Mesendoderm (in vitro differentiated cells): ENCODE results near the gene CWC25.

Experiments
- DNase-seq: peaks from one replicate; pipeline ENCODE4 v3.0.0; 2013
- H2AK5ac ChIP-seq: 2 replicates; pipeline ENCODE4 v1.6.1; 2013; ENCODE audit warnings: low read length, inconsistent platforms
- H2BK120ac ChIP-seq: 2 replicates; pipeline ENCODE4 v1.6.1; 2013; ENCODE audit warnings: low read depth, mild to moderate bottlenecking, low read length, moderate library complexity, mixed read lengths
- H2BK15ac ChIP-seq: replicated peaks from 2 replicates; pipeline ENCODE4 v1.6.1; 2013; ENCODE audit warnings: low read depth, mild to moderate bottlenecking, moderate library complexity
- H2BK5ac ChIP-seq: 2 replicates; pipeline ENCODE4 v1.6.1; 2013; ENCODE audit warnings: low read length, inconsistent platforms
- H3K18ac ChIP-seq: 2 replicates; pipeline ENCODE4 v1.6.1; 2013; ENCODE audit warnings: mild to moderate bottlenecking, low read length, mixed read lengths
- H3K23ac ChIP-seq: one replicate; pipeline ENCODE4 v1.6.1; 2013; ENCODE audit warnings: low read length
- H3K27ac ChIP-seq: 2 replicates; pipeline ENCODE4 v1.5.1; 2013; ENCODE audit warnings: low read depth, mild to moderate bottlenecking, inconsistent platforms, low read length, moderate library complexity
- H3K27me3 ChIP-seq: 2 replicates; pipeline ENCODE4 v1.6.1; 2013; ENCODE audit warnings: low read length, control low read depth, mild to moderate bottlenecking, inconsistent platforms; ENCODE audit not compliant: insufficient read depth, poor library complexity
- H3K36me3 ChIP-seq: 2 replicates; pipeline ENCODE4 v1.6.1; 2013; ENCODE audit warnings: low read length, inconsistent platforms; ENCODE audit not compliant: control insufficient read depth, insufficient read depth
- H3K4ac ChIP-seq: one replicate; pipeline ENCODE4 v1.6.1; 2013; ENCODE audit warnings: low read depth, mild to moderate bottlenecking, low read length, moderate library complexity
- H3K4me1 ChIP-seq: 2 replicates; pipeline ENCODE4 v1.6.1; 2013; ENCODE audit warnings: low read depth, low read length, inconsistent platforms; ENCODE audit not compliant: control insufficient read depth
- H3K4me2 ChIP-seq: 2 replicates; pipeline ENCODE4 v1.6.1; 2013; ENCODE audit warnings: low read length
- H3K4me3 ChIP-seq: 2 replicates; pipeline ENCODE4 v1.5.1; 2013; ENCODE audit warnings: mild to moderate bottlenecking, low read length
- H3K56ac ChIP-seq: one replicate; pipeline ENCODE4 v1.6.1; 2013; ENCODE audit warnings: low read length
- H3K79me1 ChIP-seq: 2 replicates; pipeline ENCODE4 v1.6.1; 2013; ENCODE audit warnings: low read length, inconsistent platforms
- H3K79me2 ChIP-seq: 2 replicates; pipeline ENCODE4 v1.6.1; 2013; ENCODE audit warnings: mild to moderate bottlenecking, low read length; ENCODE audit not compliant: control insufficient read depth, insufficient read depth
- H3K9ac ChIP-seq: 2 replicates; pipeline ENCODE4 v1.6.1; 2013; ENCODE audit warnings: low read length, inconsistent platforms
- H4K5ac ChIP-seq: one replicate; pipeline ENCODE4 v1.6.1; 2013; ENCODE audit warnings: low read length
- H4K8ac ChIP-seq: one replicate; pipeline ENCODE4 v1.6.1; 2013; ENCODE audit warnings: low read depth, mild to moderate bottlenecking, control low read depth, low read length, moderate library complexity
- WGBS: extraction: QIAGEN DNeasy Blood & Tissue Kit; methylation state at CpG from one replicate; pipeline ENCODE4 v1.1.7; 2013; ENCODE audit warnings: low lambda C conversion rate, missing lambda C conversion rate; ENCODE audit not compliant: insufficient coverage; ENCODE audit errors: extremely low coverage; 5-methylcytosine and 5-hydroxymethylcytosine counted together

The CWC25 gene

GRCh38 chr17:38853292-38854219, 28.4 kb upstream of the CWC25 start, which contains the start of gene RPL23:
TSS of gene RPL23 (minus strand) at chr17:38853721. CDS start at chr17:38853710, 11 bp downstream.
- peak; percentile 99 for DNase-seq
- Histone ChIP-seq H3K79me2 (peaks cover 34% of the 10 kb centered on the region), H3K4me2 (peak within 1 kb of the TSS; percentile 100), H3K56ac (peak within 1 kb of the TSS; percentile 100), H3K27ac (peak within 1 kb of the TSS; percentile 76), H4K5ac (peak within 1 kb of the TSS; percentile 97), H2BK15ac (no peak within 1 kb of the TSS), H2AK5ac (peak within 1 kb of the TSS; percentile 100), H3K27me3 (no peaks in the 10 kb centered on the region), H3K18ac (peak within 1 kb of the TSS; percentile 94), H3K79me1 (peaks cover 10% of the 10 kb centered on the region), H3K36me3 (peaks cover 22% of the 10 kb centered on the region), H3K23ac (peak within 1 kb of the TSS; percentile 66), H3K4me3 (peak within 1 kb of the TSS; percentile 100), H2BK120ac (no peak within 1 kb of the TSS), H3K9ac (peak within 1 kb of the TSS; percentile 100), H3K4ac (peak within 1 kb of the TSS; percentile 39), H2BK5ac (peak within 1 kb of the TSS; percentile 94), H4K8ac (peak within 1 kb of the TSS; percentile 94), H3K4me1 (peaks cover 4% of the 10 kb centered on the region)
- WGBS = no CpG with 5 or more reads among the region's 48 CpGs

DNA sequence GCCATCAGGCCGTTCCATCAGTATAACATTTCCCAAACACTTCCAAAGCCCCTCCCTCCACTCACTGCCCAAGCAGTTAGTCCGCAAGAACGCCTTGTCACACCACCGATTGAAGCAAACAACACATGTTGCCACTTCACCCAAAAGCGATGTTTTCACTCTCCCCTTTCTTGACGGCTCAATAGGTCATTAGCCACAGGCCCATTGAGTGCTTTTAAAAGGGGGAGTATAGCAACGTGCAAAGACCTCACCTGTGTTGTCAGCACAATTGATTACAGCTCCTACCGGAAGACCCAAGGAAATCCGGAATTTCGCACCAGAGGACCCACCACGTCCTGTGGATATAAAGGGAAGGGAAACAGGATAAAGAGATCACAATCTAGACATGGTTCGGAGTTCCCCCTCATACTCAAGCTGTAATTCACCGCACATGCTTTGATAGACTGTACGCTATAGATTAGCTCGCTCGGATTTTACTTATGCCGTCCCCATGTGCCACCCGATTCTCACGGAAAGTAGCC, 27.7 kb upstream of the CWC25 start:
- H3K18ac ChIP-seq = peak overlapping the region; percentile 94
- H4K8ac ChIP-seq = no peak overlapping the region
- no peaks in the 10 kb centered on the region for H3K27me3 ChIP-seq
- peak overlapping the region; percentile 100 for H2AK5ac ChIP-seq
- DNase-seq = peak; percentile 60
- H3K36me3 ChIP-seq = peaks cover 26% of the 10 kb centered on the region
- H3K79me1 ChIP-seq = peaks cover 10% of the 10 kb centered on the region
- H3K4me3 ChIP-seq = peak overlapping the region; percentile 100
- H2BK5ac ChIP-seq = peak overlapping the region; percentile 94
- peak overlapping the region; percentile 100 for H3K4me2 ChIP-seq
- H3K23ac ChIP-seq = peak overlapping the region; percentile 66
- H3K79me2 ChIP-seq = peaks cover 34% of the 10 kb centered on the region
- H2BK15ac ChIP-seq = no peak overlapping the region
- no peak overlapping the region for H2BK120ac ChIP-seq
- peak overlapping the region; percentile 97 for H4K5ac ChIP-seq
- peak overlapping the region; percentile 34 for H3K27ac ChIP-seq
- H3K4me1 ChIP-seq = peaks cover 4% of the 10 kb centered on the region
- peak overlapping the region; percentile 100 for H3K56ac ChIP-seq
- WGBS = no CpG with 5 or more reads among the region's 19 CpGs
- H3K4ac ChIP-seq = no peak overlapping the region
- peak overlapping the region; percentile 100 for H3K9ac ChIP-seq

- no CpG with 5 or more reads among the region's 2 CpGs for WGBS
- Histone ChIP-seq H3K4me3 (peak overlapping the region; percentile 100), H3K18ac (no peak overlapping the region), H2BK15ac (no peak overlapping the region), H3K27me3 (no peaks in the 10 kb centered on the region), H3K4me2 (peak overlapping the region; percentile 100), H3K56ac (peak overlapping the region; percentile 100), H2BK5ac (no peak overlapping the region), H2AK5ac (no peak overlapping the region), H3K23ac (no peak overlapping the region), H3K79me2 (peaks cover 34% of the 10 kb centered on the region), H4K8ac (no peak overlapping the region), H3K9ac (peak overlapping the region; percentile 100), H4K5ac (no peak overlapping the region), H2BK120ac (no peak overlapping the region), H3K27ac (no peak overlapping the region), H3K4ac (no peak overlapping the region), H3K4me1 (peaks cover 4% of the 10 kb centered on the region), H3K36me3 (peaks cover 27% of the 10 kb centered on the region), H3K79me1 (peaks cover 10% of the 10 kb centered on the region)
- DNase-seq = no peak
Measured at GRCh38 chr17:38851434-38851833, 26.3 kb upstream of the CWC25 start.

DNA sequence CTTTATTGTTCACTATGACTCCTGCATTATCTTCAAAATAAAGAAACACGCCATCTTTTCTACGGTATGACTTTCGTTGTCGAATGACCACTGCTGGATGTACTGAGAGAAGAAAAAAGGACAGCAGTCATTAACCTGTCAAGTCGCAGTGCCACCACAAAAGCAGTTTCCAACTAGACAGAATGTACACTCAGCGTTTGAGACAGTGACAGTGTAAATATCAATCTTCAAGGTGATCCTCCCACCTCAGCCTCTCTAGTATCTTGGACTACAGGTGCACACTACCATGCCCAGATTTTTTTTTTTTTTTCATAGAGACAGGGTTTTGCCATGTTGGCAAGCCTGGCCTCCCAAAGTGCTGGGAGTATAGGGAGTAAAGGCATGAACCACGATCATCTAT, 25.3 kb upstream of the CWC25 start:
- no peak overlapping the region for H4K5ac ChIP-seq
- peaks cover 27% of the 10 kb centered on the region for H3K36me3 ChIP-seq
- peak overlapping the region; percentile 100 for H3K9ac ChIP-seq
- H2BK5ac ChIP-seq = no peak overlapping the region
- no peak overlapping the region for H2AK5ac ChIP-seq
- no peak overlapping the region for H4K8ac ChIP-seq
- no peak overlapping the region for H3K18ac ChIP-seq
- H3K56ac ChIP-seq = no peak overlapping the region
- H3K79me2 ChIP-seq = peaks cover 34% of the 10 kb centered on the region
- no peaks in the 10 kb centered on the region for H3K27me3 ChIP-seq
- peaks cover 10% of the 10 kb centered on the region for H3K79me1 ChIP-seq
- no peak overlapping the region for H3K4me3 ChIP-seq
- no CpG with 5 or more reads among the region's 7 CpGs for WGBS
- DNase-seq = no peak
- no peak overlapping the region for H3K23ac ChIP-seq
- H3K27ac ChIP-seq = no peak overlapping the region
- H2BK120ac ChIP-seq = no peak overlapping the region
- H2BK15ac ChIP-seq = no peak overlapping the region
- no peak overlapping the region for H3K4ac ChIP-seq
- peaks cover 4% of the 10 kb centered on the region for H3K4me1 ChIP-seq
- no peak overlapping the region for H3K4me2 ChIP-seq

DNA sequence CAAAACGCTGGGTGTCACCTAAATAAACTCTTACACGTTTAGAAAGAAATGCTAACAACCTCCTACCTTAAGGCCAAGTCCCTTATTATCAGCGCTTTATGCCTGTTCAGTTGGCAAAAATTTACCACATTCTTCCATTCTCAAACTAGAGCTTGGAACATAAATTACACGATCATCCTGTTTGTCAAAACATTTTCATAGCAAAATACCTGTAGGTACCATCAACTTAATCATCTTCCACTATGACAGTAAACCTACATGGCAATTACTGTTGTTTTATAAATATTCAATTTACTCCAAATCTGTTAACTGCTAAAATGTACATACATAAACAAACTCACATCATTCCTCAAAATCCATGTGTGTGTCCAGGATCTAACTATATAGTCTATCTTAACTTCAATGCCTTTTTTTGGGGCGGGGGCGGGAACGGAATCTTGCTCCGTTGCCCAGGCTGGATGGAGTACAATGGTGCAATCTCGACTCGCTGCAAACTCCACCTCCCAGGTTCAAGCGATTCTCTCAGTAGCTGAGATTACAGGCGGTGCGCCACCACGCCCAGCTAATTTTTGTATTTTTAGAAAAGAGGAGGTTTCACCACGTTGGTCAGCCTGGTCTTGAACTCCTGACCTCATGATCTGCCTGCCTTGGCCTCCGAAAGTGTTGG, 24.0 kb upstream of the CWC25 start:
- H4K8ac ChIP-seq = no peak overlapping the region
- H3K23ac ChIP-seq = no peak overlapping the region
- H2BK15ac ChIP-seq = no peak overlapping the region
- H2AK5ac ChIP-seq = no peak overlapping the region
- H3K9ac ChIP-seq = no peak overlapping the region
- no peak overlapping the region for H3K18ac ChIP-seq
- WGBS = no CpG with 5 or more reads among the region's 16 CpGs
- H3K4ac ChIP-seq = no peak overlapping the region
- H4K5ac ChIP-seq = no peak overlapping the region
- H3K4me1 ChIP-seq = peaks cover 4% of the 10 kb centered on the region
- H3K36me3 ChIP-seq = peaks cover 27% of the 10 kb centered on the region
- peaks cover 34% of the 10 kb centered on the region for H3K79me2 ChIP-seq
- DNase-seq = no peak
- no peaks in the 10 kb centered on the region for H3K27me3 ChIP-seq
- H3K27ac ChIP-seq = no peak overlapping the region
- no peak overlapping the region for H3K4me3 ChIP-seq
- peaks cover 10% of the 10 kb centered on the region for H3K79me1 ChIP-seq
- H2BK5ac ChIP-seq = no peak overlapping the region
- no peak overlapping the region for H2BK120ac ChIP-seq
- H3K4me2 ChIP-seq = no peak overlapping the region
- no peak overlapping the region for H3K56ac ChIP-seq
